H1 (cell line): Measurements from ENCODE around the gene SDSL. TPM values are rescaled to one million over a fixed set of nuclear protein-coding genes. Genes with fewer than 3 reads are reported as not detected.

Experiments
- NRF1 ChIP-seq: IDR thresholded peaks from 2 replicates; pipeline ENCODE4 v1.6.1; 2011; ENCODE audit warnings: mild to moderate bottlenecking, low read depth, low read length, improper control_type of control experiment
- polyA plus RNA-seq, 7 experiments: library from polyadenylated mRNA; depleted of rRNA in 3 of 7; stranded (reverse) in 5 of 7; unstranded in 2 of 7; fragments of >200 nt in 5 of 7; fragments of 200-250 nt in 2 of 7; gene quantifications; 1 replicate in 5 of 7; 2 replicates in 1 of 7; 4 replicates in 1 of 7; pipeline versions ENCODE4 v1.2.1 to v1.2.3, GENCODE V29; 2011 to 2013; ENCODE audit warnings: missing spikeins in 2 of 7, mixed read lengths in 2 of 7
- total RNA-seq: library from RNA; stranded (reverse); fragmentation: NEBNext Ultra II Directional; extraction: Animal tissue kit (Norgen Biotek cat#: 25700); gene quantifications from 2 replicates; pipeline ENCODE4 v1.2.1, GENCODE V29; 2021

Gene SDSL
- total and polyA plus RNA-seq, 2 of the 8 experiments (the other 6 are each of a cell fraction or from before 2014, with no cell fraction given) = 0.69 to 1.3 TPM

GRCh38 chr12:113456199-113456598 is 34.0 kb downstream of the SDSL start (continued):
- no peak for TF ChIP-seq NRF1
